T47D (cell line): ENCODE data around the gene MYRF.

Experiments used
- DNase-seq, 2 experiments: peaks; one replicate each; pipeline versions ENCODE4 v3.0.0 to v3.0.0-alpha.2; 2011 to 2012; ENCODE audit warnings: low read depth in 1 of 2, low spot score in 1 of 2
- JUND ChIP-seq: IDR thresholded peaks from 2 replicates; pipeline ENCODE4 v1.6.1; 2012; ENCODE audit warnings: low read depth
- in situ Hi-C: cut with HindIII; loops from 2 replicates; pipeline ENCODE4 v1.10.0; 2016; ENCODE audit warnings: low sequenced_read_pairs, low pct_unique_long_range_greater_than_20kb

The MYRF gene

GRCh38 chr11:61761440-61762222 lies 9.2 kb downstream of the MYRF start:
- in situ Hi-C loops: no loop called here
- DNase-seq: no peak
- no peak for TF ChIP-seq JUND

- in situ Hi-C loops: no loop called here
- DNase-seq: no peak
- TF ChIP-seq JUND: no peak
These were observed 9.8 kb downstream of the MYRF start for GRCh38 chr11:61762223-61762615.

DNA sequence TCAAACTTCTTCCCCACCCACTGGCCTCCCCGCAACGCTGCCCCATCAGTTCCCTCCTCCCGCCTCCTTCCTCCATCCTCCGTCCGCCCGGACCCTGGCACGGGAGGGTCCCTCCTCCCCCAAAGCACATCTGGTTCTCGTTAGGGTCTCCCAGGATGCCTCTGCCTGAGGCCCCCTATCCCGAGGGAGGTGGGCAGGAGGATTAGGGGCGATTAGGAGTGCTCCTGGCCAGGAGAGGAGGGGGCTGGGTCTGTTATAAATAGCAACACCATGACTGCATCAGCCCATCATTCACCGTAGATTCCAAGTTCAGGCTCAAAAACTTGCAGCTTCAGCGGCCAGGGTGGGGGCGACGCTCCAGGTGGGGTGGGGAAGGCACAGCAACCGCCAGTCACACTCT lies 10.4 kb downstream of the MYRF start:
- no peak for DNase-seq
- in situ Hi-C loops: no loop called here
- TF ChIP-seq JUND: no peak

DNA sequence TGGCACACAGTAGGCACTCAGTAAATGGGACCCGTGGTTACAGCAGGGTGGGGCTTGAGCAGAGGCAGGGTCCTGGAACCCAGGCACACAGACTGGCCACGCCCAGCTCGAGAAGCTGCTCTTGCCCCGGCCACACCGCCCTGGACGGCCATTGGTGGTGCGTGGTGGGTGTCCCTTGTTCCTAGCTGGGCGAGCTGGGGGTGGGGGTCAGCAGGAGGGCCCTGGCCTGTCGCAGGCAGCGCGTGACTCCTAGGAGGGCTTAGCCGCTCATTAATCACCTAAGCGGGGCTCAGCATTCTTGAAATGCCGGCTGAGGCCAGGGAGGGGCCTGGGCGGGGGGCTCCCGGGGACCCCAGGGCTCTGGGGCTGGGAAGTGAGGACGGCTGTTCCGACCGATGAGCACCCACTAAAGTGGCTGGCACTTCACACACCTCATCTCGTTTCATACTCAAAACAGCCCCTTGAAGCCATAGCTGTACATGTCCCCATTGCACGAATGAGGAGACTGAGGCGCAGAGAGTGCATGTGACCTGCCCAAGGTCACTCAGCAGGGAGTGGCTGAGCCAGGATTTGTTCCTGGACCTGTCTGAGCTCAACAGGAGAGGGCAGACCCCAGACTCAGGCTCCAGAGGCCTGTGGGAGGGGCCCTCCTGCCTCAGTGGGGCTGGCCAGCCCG lies 11.6 kb downstream of the MYRF start:
- no peak for DNase-seq
- in situ Hi-C loops: no loop called here
- TF ChIP-seq JUND: no peak

GRCh38 chr11:61764606-61765260 lies 12.3 kb downstream of the MYRF start:
- no peak for DNase-seq
- in situ Hi-C loops: no loop called here
- TF ChIP-seq JUND: no peak

- no peak for TF ChIP-seq JUND
- in situ Hi-C loops: no loop called here
- no peak for DNase-seq
These were observed 13.3 kb downstream of the MYRF start for GRCh38 chr11:61765550-61766253.

- TF ChIP-seq JUND: no peak
- in situ Hi-C loops: no loop called here
- DNase-seq: no peak
These were observed 14.0 kb downstream of the MYRF start for GRCh38 chr11:61766353-61766841.

- in situ Hi-C loops: no loop called here
- TF ChIP-seq JUND: no peak
- DNase-seq: no peak
These were observed 16.1 kb downstream of the MYRF start for GRCh38 chr11:61768376-61769076.

- in situ Hi-C loops: no loop called here
- TF ChIP-seq JUND: no peak
- peak in 1 of 2 experiments; percentile 36 for DNase-seq
These were observed 16.9 kb downstream of the MYRF start for GRCh38 chr11:61769169-61769920.

GRCh38 chr11:61769946-61770683 lies 17.7 kb downstream of the MYRF start:
- TF ChIP-seq JUND: no peak
- in situ Hi-C loops: no loop called here
- no peak for DNase-seq
